HL-60/S4 treated with retinoic acid at 250 ng/mL for 4 days and 3 days (cell line): ENCODE measurements around the gene KCNQ1.

Experiments
- in situ Hi-C: fragments of 300-500 bp; cut with MboI; formaldehyde crosslinking; loops from 2 replicates; pipeline ENCODE4 v1.7.0; 2022; ENCODE audit warnings: low sequenced_read_pairs

KCNQ1 gene

DNA sequence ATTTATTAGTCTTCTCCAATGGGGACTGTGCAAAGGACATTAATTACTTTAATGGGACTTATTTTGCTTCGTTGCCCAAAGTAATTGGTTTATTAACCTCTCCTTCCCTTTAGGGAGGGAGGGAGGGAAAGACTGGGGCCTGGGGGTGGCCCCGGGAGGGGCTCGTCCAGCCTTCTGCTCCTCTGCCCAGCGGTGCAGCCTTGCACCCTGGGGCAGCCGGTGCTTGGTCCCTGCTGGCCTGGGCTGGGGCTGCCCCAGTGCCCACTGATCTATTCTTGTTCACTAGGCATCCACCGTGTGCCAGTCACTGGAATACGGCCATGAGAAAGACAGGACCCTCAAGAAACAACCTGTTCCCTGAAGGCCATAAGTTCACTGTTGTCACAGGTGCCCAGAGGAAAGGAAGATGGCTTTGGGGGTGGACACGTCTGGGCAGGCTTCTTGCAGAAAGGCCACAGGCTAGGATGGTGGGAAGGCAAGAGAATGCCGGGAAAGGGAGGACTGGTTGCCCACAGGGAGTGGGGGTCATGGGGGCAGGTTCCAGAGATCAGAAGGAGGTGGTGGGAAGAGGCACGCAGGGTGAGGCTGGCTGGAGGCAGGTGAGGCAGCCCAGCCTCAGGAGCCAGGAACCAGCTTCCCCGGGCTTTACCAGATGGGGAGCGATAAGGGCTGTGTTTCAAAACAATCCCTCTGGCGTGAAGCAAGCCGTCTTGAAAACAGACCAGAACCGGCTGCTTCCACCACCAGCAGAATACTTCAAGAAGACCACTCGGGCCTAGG is 302.6 kb downstream of the KCNQ1 start:
- in situ Hi-C loops: no loop called here

DNA sequence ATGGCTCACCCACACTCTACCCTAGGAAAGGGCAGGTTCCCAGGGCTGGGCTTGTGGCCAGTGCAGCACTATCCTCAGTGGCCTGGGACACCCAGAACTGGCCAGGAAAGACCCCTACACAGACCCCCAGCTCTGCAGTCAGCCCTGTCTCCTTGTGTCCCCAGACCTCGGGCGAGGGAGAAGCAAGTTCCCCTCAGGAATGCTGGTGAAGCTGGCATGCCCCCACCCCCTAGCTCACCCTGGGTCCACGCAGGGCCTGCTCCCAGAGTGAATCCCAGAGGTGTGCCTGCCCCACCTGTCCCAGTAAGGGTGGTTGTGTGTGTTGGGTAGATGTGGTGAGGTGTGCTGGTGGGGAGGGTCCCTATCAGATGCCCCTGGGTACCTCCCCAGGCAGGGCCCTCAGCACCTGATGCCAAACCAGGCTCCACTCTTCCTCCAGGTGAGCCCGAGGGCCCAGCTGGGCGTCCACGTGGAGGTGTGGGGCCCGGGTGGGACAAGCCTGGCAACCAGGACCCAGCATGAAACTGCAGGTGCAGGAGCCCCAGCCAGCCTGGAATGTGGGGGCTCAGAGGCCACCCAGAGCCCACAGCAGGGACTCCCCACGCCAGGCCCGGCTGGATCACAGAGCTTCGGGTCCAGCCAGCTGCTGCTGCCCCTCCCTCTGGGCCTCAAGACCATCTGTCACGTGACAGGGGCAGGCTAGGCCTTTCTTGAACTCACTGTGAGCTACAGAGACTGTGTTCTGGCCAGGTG is 303.4 kb downstream of the KCNQ1 start:
- in situ Hi-C loops: no loop called here

DNA sequence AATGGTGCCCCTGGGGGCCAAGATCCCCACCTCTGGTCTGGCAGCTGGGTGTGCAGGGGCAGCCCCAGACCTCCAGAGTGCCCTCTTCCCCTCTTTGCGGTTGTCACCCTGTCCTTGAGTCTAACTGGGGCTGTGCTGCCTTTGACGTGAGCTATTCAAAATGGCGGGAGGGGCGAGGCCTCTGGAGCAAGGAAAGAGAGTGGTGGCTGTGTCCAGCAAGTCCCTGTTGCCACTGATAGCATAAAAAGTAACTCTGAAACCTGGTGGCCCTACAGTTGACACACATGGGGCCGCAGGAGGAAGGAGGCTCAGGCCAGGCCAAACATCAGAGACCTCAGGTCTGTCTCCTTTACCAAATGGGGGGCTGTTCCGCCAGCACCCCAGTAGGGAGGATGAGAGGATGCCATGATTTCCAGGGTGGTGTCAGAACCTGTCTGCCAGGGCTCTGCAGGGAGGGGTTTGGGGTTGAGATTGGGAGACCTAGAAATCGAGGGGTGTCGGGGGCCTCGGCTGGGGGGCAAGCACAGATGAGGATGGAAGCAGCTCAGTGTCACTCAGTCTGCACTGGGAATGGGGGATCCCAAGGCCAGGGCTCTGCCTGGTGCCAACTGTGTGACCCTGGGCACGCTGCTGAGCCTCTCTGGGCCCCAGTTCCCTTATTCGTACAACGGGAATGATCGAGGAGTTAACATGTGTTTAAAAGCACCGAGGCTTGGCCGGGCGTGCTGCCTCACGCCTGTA is 304.2 kb downstream of the KCNQ1 start:
- in situ Hi-C loops: no loop called here

DNA sequence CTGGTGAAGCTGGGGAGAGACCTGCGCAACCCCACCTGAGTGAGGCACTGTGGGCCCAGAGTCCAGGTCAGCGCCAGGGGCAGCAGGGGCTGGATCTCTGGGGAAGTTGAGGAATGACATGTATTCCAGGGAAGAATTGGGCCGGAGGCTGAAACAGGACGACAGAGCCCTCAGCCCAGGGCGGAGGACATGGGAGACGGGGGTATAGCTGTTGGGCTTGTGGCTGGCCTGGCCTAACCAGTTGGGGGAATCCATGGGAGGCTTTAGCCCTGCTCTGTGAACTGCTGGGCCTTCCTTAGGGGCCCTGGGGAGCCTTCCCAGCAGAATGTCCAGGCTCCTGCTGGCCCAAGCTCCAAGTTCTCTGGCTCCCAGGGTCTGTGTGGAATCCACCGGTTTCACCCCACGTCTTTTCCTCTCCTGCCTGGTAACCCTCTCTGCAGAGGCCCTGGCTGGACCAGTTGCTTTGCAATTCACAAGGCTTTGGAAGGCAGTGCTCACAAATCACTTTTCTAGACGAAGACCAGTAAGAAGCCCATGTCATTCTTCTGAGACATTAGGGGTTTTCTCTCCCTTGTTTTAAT is 305.4 kb downstream of the KCNQ1 start:
- in situ Hi-C loops: no loop called here

DNA sequence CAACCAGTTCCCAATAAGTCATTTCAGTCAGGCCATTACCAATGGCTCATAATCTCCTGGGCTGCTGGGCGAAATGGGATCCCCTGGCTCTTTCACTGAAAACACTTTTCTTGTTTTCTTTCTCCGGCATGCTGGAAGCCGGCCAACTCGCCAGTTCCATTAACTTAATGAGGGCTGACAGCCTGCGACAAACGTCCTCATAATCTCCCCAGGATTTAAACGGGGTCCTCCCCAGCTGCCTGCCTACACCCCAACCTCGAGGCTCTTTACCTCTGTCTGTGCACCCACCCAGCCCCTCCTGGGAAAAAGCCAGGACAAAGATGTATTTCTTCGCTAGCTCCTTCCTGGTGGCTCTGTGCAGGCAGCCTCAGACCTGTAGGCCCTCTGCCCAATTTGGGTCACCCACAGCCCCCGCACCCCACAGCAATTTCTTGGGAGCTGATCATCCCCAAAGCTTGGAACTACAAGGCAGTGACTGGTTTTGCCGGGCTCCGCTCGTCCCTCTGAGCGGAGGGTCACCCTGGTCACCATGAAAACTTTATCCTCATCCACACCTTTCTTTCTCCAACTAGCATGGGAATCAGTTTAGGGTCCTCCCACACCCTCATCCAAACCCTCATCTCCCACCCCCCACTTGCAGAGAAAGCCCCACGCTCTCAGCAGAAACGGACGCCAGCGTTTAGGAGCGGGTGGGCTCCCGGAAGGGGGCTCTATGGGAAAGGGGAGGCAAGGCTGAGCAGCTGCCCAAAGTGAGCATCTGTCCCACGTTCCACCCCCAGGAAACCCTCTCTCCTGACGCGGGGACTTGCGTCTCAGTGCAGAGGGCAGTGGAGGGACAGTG is 306.1 kb downstream of the KCNQ1 start:
- in situ Hi-C loops: no loop called here

DNA sequence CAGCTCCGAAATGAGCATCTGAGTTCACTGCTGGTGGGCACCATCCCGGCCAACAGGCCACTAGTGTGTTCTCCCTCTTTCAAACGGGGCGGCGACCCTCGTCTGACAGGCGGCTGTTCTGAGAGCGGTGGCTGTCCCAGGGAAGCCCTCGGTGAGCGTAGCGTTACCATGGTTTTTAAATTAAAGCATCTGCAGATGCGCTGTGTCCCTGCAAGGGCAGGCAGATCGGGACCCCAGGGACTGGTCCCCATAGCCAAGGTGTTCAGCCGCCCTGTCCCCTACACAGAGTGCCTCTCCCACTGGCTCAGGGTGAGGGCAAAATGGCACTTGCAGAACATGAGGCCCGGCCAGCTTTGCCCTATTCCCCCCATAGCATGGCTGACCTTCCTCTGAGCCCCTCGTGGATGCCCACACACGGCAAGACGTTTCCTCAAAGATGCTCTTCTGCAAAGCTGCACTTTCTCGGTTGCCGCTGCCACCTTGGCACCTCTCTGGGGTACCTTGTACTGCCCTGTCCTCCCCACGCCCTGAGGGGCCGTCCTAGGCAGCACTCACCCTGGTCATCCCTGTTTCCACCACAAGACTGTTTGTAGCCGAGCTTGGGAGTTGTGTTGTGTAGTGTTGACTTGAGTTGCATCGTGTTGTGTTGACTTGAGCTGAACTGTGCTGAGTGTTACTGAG is 306.9 kb downstream of the KCNQ1 start:
- in situ Hi-C loops: no loop called here

DNA sequence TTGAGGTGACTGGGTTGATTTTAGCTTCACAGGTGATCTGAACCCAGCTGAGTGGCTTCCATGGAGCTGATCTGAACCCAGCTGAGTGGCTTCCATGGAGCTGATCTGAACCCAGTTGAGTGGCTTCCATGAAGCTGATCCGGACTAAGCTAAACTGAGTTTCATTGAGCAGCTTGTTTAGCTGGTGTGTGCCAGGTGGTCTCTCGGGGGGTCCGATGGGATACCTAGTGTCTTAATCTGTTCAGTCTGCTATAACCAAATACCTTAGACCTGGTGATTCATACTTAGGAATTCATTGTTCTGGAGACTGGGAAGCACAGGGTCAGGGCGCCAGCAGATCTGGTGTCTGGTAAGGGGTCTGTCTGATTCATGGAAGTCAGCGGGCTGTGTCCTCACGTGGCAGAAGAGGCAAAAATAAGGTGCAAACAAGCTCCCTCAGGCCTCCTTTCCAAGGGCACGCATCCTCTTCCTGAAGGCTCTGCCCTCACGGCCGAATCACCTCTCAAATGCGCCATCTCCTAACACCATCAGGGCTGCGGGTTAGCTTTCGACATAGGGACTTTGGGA is 307.5 kb downstream of the KCNQ1 start:
- in situ Hi-C loops: no loop called here

DNA sequence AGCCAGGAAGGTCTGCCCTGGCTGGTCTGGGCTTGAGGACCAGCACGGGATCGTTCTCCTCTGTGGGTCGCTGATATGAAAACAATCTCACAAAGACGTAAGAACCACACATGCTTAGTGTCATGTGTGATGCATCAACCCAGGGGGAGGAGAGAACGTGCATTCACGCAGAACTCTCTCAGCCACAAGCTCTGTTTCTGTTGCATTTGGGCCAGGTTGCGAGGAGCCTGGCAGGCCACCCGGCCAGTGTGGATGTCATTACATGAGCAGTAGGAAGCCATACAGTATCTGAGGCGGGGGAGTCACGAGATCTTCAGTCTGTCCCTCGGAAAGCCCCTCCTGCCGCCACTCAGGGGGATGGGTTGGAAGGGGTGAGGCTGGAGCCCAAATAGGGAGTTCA is 308.1 kb downstream of the KCNQ1 start:
- in situ Hi-C loops: no loop called here

DNA sequence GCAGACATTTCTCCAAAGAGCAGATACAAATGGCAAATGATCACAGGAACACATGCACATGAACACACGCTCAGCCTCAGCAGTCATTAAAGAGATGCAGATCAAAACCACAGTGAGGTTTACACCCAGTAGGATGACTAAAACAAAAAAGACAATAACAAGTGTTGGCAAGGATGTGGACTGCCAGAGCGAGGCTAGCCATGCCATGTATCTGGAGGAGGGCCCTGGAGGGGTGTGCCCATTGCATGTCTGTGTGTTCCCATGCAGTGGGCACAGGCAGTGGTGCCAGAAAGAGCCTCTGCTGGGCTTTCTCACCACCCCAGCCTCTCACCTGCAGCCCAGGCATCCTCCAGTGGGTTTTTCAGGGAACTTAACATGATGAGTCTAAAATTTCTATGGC is 309.2 kb downstream of the KCNQ1 start:
- in situ Hi-C loops: no loop called here

DNA sequence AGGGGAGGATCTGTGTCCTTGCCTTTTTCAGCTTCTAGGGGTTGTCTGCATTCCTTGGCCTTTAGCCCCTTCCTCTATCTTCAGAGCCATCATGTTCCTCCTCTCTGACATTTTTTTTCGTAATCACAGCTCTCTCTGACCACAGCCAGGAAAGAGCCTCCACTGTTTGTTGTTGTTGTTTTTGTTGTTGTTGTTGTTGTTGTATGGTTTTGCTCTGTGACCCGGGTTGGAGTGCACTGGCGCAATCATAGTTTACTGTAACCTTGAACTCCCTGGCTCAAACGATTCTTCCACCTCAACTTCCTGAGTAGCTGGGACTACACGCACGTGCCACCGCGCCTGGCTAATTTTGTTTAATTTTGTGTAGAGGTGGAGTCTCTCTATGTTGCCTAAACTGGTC is 310.3 kb downstream of the KCNQ1 start:
- in situ Hi-C loops: no loop called here

DNA sequence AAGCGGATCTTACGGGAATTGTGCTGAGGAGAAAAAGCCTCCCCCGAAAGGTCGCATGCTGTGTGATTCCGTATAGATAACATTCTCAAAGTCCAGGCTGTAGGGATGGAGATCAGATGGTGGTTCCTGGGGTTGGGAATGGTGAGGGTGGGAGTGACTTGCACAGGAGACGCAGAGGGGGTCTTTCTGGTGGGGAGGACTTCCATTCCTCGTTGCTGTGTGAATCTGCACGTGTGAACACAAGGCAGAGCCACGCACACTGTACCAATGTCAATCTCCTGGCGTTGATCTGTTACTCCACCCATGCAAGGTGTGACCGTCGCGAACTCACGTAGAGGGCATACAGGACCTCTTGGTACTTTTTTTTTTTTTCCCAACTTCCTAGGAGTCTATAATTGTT is 313.9 kb downstream of the KCNQ1 start:
- in situ Hi-C loops: no loop called here

DNA sequence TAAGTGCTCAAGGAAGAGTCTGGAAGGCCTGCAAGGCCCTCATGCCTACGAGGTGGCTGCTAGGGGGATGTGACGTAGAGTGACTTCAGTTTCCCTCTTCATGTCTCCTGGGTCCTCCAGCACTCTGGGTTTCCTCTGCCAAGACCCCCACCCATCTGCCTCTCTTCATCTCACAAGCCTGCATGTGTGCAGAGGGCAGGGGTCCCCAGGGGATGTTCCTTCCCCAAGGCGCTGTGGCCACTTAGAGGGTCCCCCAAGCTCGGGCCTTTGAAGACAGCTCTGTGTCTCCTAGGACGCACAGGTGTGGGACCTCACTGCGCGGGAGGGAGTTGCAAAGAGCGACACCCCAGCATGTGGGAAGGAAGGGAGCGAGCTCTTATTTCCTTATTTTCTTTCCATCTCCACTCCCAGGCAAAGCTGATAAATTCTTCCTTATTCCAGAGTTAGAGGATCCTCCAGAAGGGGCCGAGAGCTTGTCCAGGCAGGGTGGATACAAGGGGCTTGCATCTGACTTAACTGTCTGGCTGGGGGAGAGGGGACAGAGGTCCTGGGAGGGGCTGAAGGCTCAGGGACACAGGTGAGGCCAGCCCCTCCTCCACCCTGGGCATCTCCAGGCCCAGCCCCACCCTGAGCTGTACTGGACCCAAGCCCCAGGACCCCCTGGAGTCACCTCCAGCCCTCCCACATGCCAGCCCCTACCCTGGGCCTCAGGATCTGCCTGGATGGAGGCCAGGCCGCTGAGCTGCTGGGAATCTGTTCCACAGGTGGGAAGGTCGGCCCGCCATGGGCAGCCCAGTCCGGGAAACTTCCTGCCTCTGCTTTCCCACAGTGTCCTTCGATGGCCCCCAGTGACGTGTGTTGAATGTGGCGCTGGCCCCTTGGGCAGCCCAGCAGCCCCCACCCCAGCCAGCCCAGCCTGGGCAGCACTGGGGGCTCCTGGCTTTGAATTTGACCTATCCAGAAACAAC is 314.7 kb downstream of the KCNQ1 start:
- in situ Hi-C loops: no loop called here

DNA sequence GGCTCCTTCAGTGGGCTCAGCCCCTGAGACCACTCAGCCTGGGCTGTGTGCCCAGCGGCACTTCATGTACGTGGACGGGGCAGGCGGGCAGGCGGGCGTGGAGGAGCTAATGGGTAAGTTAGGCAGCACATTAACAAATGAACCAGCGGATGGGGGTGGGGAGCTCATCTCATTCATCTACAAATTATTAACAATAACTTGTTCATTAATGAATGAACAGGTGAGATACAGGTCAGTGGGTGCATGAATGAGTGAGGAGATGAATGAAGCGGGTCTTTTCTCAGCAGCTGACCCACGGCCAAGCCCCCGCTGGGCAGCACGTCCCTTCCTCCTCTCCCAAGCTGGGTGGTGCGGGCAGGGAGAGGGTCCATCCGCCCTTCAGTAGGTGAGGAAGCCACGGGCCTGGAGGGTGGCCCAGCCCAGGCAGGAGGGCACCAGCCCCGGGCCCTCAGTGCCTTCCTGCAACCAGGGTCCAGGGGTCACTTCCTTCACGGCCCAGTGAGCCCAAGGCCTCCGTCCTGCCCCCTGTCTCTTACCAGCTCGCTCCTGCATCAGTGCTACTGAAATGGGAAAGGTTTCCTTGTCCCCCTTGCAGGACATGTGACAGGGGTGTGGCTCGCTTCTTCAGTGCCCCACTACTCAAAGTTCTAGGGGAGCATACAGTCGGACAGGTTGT is 315.5 kb downstream of the KCNQ1 start:
- in situ Hi-C loops: no loop called here

DNA sequence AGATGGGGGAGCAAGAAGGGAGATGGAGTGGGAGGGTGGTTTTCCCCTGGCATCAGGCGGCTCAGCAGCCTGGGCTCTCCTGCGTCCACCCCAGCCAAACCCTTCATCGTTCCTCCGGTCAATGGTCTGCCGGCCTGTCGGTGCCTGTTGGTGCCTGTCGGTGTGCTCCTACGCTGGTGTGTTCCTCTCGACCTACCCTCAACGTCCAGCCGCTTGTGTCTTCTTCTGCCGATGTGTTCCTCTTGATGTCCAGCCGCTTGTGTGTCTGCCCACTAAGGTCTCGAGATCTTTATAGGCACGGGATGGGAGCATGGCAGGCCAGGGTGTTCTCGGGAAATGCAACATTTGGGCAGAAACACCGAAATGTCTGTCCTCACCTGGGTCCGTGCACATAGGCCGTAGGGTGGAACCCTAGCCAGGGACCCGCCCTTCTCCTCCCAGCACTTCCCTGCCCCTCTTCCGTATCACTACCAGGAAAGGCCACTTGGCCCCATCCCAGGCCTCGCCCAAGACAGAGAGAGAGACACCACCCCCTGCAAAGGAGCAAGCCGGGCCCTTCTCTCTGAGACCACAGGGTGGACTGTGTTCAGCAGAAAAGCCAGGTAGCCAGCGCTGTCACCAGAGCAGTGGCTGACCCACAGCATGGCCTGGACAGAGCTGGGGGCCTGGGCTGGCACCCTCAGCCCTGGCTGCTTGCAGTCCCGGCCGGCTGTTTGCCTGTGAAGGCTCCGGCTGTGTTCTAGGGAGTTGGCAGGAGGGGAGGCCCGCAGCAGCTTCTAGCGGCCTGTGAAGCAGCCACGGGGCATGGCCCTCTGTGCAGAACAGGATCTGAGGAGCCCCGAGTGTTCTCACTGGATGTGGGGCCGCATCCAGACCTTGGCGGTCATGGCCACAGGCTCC is 316.6 kb downstream of the KCNQ1 start:
- in situ Hi-C loops: no loop called here

DNA sequence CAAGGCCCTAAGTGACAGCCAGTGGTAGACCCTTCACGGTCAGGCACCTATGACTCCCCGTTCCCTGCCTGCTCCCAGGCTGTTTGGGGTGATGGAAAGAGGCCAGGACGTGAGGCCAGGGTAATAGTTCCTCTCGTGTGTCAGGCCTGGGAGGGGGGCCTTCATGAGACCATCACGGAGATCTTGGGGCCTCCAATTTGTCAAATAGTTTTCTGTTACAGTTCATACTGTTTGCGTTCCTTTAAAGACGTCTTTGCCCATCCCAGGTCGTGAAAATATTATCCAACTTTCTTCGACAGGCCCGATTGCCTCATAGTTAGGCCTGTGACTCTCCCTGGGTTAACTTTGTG is 317.2 kb downstream of the KCNQ1 start:
- in situ Hi-C loops: no loop called here

DNA sequence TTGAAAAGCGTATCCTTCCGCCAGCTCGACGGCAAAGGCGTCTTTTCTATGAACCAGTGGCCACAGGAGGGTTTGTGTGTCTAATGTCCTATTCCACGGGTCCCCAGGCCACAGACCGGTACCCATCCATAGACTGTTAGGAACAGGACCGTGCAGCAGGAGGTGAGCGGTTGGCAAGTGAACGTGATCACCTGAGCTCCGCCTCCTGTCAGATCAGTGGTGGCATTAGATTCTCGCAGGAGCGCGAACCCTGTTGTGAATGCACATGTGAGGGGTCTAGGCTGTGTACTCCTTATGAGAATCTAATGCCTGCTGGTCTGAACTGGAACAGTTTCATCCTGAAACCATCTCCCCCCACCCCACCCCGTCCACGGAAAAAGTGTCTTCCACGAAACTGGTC is 317.6 kb downstream of the KCNQ1 start:
- in situ Hi-C loops: no loop called here

DNA sequence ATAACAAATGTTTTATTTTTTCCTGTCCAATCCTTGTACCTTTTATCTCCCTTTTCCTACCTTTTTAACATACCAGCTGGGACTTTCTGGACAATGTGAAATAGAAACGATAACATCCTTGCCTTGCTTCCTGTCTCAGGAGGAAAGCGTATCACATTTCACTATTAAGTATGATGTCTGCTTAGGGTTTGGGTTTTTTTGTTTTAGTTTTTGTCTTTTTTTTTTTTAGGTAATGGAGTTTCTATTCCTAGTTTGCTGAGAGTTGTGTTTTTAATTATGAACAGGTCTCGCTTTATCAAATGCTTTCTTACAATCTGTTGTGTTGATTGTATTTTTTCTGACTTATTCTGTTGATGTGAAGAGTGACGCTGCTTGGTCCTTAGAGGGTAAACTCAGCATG is 319.2 kb downstream of the KCNQ1 start:
- in situ Hi-C loops: no loop called here
